PFSK-1 (cell line): Measurements from ENCODE around the gene GPRASP3. TPM values are rescaled to one million over a fixed set of nuclear protein-coding genes. Genes with fewer than 3 reads are reported as not detected.
A peak's percentile ranks its signal among the peaks of the same experiment; 100 is the strongest.

Source experiments
- FOXP2 ChIP-seq: optimal IDR thresholded peaks from 2 replicates; pipeline ENCODE3; 2011; ENCODE audit warnings: borderline replicate concordance, control low read depth, inconsistent platforms; ENCODE audit not compliant: insufficient read depth; ENCODE audit errors: extremely low read length, extremely low read depth
- POLR2AphosphoS5 ChIP-seq: IDR thresholded peaks from 2 replicates; pipeline ENCODE4 v1.6.1; 2012; ENCODE audit warnings: low read depth, mild to moderate bottlenecking, control low read depth, low read length, moderate library complexity
- SIN3A ChIP-seq: IDR thresholded peaks from 2 replicates; pipeline ENCODE4 v1.6.1; 2012; ENCODE audit warnings: mild to moderate bottlenecking, low read length, moderate library complexity, borderline replicate concordance; ENCODE audit not compliant: insufficient read depth
- TAF1 ChIP-seq: IDR thresholded peaks from 2 replicates; pipeline ENCODE4 v1.6.1; 2012; ENCODE audit warnings: low read length, control low read depth, borderline replicate concordance; ENCODE audit not compliant: insufficient read depth
- polyA plus RNA-seq: library from polyadenylated mRNA; unstranded; fragments of >200 nt; gene quantifications from one replicate; pipeline ENCODE4 v1.2.1, GENCODE V29; 2012; ENCODE audit warnings: low read depth, missing spikeins; ENCODE audit not compliant: insufficient read length
- TF ChIP-seq, protein P1 (sequence below), 2 experiments: IDR thresholded peaks; 2 replicates each; pipeline versions ENCODE4 v1.6.1 to v1.8.0; 2011 to 2012; ENCODE audit warnings: low read depth in 2 of 2, low read length in 2 of 2, control low read depth in 1 of 2, inconsistent platforms in 1 of 2, mild to moderate bottlenecking in 1 of 2, moderate library complexity in 1 of 2; ENCODE audit not compliant: insufficient read depth in 1 of 2

GPRASP3 gene, protein sequence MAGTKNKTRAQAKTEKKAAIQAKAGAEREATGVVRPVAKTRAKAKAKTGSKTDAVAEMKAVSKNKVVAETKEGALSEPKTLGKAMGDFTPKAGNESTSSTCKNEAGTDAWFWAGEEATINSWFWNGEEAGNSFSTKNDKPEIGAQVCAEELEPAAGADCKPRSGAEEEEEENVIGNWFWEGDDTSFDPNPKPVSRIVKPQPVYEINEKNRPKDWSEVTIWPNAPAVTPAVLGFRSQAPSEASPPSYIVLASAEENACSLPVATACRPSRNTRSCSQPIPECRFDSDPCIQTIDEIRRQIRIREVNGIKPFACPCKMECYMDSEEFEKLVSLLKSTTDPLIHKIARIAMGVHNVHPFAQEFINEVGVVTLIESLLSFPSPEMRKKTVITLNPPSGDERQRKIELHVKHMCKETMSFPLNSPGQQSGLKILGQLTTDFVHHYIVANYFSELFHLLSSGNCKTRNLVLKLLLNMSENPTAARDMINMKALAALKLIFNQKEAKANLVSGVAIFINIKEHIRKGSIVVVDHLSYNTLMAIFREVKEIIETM
- 3.0 TPM for polyA plus RNA-seq

DNA sequence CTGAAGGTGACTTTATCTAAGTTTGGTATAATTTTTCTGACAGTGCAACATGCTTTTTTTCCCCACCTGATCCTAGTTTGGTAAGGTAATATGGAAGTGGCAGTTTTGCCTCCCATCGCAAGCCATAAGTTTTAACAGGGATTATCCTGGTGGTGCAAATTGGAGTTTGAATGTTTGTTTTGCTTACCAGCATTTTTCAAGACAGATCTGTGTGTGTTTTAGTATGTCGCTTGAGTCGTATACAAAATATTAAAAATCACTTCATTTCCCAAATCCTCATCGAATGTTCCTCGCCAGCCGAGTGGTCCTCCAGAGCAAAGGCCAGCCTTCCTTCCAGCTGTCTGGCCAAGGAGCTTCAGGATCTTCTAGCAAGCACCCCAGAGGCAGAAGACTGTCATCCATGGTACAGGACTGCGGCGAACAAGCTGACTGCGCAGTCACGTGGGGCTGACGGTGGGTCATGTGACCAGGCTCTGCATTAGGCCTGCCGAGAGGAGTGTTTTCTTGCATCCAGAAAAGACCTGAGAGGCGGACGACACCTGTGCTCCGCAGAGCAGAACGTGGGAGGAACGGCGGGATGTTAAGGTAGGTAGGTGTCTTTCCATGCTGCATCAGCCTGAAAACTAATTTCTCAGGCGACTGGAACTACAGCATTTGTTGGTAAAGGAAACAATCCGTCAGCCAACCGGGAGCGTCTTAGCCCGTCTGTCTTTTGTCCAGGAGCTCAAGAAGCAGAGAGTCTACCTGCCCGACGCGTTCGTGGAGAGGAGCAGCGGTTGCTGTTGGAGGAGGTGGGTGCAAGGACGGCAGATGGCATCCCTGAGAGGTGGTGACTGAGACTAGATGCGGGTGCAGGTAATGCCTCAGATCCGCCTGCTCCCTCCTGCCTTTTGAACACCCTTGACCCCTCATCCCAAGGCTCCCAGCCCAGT lies at the start of gene GPRASP3:
GPRASP3 (plus strand) TSS at position 507 of the 932 bp plus-strand sequence. CDS start 28,253 bp downstream, outside the sequence.
- TF ChIP-seq TAF1, result 0 out of 2 replicates have a peak, but pooled peaks have one; percentile 23
- 0 out of 2 replicates have a peak, but pooled peaks have one; percentile 43 for TF ChIP-seq POLR2AphosphoS5
- TF ChIP-seq, protein P1, sequence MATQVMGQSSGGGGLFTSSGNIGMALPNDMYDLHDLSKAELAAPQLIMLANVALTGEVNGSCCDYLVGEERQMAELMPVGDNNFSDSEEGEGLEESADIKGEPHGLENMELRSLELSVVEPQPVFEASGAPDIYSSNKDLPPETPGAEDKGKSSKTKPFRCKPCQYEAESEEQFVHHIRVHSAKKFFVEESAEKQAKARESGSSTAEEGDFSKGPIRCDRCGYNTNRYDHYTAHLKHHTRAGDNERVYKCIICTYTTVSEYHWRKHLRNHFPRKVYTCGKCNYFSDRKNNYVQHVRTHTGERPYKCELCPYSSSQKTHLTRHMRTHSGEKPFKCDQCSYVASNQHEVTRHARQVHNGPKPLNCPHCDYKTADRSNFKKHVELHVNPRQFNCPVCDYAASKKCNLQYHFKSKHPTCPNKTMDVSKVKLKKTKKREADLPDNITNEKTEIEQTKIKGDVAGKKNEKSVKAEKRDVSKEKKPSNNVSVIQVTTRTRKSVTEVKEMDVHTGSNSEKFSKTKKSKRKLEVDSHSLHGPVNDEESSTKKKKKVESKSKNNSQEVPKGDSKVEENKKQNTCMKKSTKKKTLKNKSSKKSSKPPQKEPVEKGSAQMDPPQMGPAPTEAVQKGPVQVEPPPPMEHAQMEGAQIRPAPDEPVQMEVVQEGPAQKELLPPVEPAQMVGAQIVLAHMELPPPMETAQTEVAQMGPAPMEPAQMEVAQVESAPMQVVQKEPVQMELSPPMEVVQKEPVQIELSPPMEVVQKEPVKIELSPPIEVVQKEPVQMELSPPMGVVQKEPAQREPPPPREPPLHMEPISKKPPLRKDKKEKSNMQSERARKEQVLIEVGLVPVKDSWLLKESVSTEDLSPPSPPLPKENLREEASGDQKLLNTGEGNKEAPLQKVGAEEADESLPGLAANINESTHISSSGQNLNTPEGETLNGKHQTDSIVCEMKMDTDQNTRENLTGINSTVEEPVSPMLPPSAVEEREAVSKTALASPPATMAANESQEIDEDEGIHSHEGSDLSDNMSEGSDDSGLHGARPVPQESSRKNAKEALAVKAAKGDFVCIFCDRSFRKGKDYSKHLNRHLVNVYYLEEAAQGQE (IDR thresholded peaks at IDR 0.05; ENCODE audit: insufficient read depth in 1 of 2, low read depth in 2 of 2, low read length in 2 of 2), result no peak
- TF ChIP-seq SIN3A, result peak; percentile 49; the same call in 1 of the 2 replicates
- TF ChIP-seq FOXP2, result no peak

DNA sequence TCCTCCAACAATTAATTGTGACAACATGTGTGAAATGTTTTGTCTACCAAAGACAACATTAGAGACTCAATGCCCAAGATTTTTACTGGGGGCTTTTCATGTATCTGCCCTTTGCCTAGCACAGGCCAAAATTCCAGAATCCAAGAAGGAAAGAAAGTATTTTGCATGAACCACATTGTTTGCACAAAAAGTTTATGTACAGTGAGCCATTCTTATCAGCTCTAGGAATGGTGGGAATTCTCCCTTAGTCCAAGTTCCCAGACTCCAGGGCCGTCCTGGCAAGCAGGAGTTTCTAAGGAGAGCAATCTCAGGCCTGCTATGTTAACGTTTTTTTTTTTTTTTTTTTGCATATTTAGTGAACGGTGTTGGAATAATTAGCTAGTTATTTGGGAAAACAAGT lies 47.7 kb upstream of the GPRASP3 start:
- TF ChIP-seq FOXP2, result no peak
- no peak for TF ChIP-seq POLR2AphosphoS5
- TF ChIP-seq, protein P1 (IDR thresholded peaks at IDR 0.05; ENCODE audit: insufficient read depth in 1 of 2, low read depth in 2 of 2, low read length in 2 of 2), result no peak
- TF ChIP-seq TAF1, result no peak
- no peak for TF ChIP-seq SIN3A

DNA sequence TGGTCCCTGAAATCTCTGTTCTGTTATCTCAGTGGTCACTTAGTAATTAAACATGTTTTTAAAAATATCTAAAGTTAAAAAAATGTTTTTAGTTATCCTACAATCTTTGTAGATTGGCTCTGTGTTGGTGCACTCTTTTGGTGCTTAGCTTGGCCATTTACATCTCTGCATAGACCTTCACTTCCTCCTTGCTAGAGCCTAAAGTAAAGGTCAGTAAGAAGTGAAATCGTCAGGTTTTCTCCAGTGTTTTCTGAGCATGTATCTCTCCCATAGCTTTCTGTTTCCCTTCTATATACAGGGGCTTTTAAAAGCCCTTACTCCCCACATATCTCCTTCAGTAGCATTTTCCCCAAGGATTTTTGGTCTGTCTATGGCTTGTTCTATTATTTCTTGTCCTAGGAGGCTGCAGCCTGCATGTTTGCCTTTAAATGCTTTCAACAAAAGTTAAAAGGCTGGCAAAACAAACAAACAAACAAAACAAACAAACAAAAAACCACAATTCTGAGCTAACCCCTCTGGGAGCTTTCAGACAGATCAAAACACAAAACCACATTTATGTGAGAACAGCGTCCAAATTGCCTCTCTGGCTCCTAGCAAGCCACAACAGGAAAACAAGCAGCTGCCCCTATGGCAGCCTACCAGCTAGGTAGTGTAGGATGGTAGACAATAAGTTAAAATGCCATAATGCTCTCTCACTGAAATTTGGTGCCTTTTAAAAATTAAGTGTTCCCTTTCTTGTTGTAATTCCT lies 35.6 kb upstream of the GPRASP3 start:
- TF ChIP-seq FOXP2 (no peak), TAF1 (no peak), POLR2AphosphoS5 (no peak), SIN3A (no peak)
- TF ChIP-seq, protein P1 (IDR thresholded peaks at IDR 0.05; ENCODE audit: insufficient read depth in 1 of 2, low read depth in 2 of 2, low read length in 2 of 2), result no peak

DNA sequence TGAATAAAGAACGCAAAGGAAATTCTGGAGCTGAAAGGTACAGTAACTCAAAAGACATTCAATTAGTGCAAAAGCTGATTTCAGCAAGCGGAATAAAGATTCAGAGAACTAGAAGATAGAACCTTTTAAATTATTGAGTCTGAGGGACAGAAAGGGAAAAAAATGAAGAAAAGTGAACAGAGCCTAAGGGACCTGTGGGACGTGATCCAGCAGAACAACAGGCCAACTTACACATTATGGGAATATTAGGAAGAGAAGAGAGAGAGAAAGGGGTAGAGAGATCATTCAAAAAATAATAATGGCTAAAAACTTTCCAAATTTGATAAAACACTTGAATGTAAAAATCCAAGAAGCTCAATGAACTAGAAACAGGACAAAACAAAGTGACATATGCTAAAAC lies 25.8 kb upstream of the GPRASP3 start:
- TF ChIP-seq, protein P1 (IDR thresholded peaks at IDR 0.05; ENCODE audit: insufficient read depth in 1 of 2, low read depth in 2 of 2, low read length in 2 of 2), result no peak
- TF ChIP-seq SIN3A (no peak), FOXP2 (no peak), TAF1 (no peak), POLR2AphosphoS5 (no peak)
